Endothelial cell of umbilical vein (primary cell): ENCODE measurements around the gene ALKBH5. TPM values are rescaled to one million over a fixed set of nuclear protein-coding genes. Genes with fewer than 3 reads are reported as not detected.

ENCODE experiments used
- BruUV-seq: library from RNA; stranded (reverse); fragments of 400-500 nt; replicated peaks from 2 replicates; lab custom pipeline; 2021; lab: Mats Ljungman, UMichigan
- CTCF ChIA-PET: fragments of 300-600, 350-600 bp; sonication (Branson Sonifier 250); formaldehyde crosslinking; loops from one replicate; lab custom pipeline; 2021; ENCODE audit warnings: antibody characterized with exemption, inconsistent platforms; lab: Charles Lee
- POLR2A ChIA-PET: fragments of 300-600, 350-600 bp; sonication (Branson Sonifier 250); formaldehyde crosslinking; loops from one replicate; lab custom pipeline; 2021; ENCODE audit warnings: antibody characterized with exemption, inconsistent platforms; lab: Charles Lee
- DNase-seq: peaks from one replicate; pipeline ENCODE4 v3.0.0-alpha.2; 2011; ENCODE audit warnings: low read depth, low spot score
- FAIRE-seq: peaks from 2 replicates; lab custom pipeline; 2011; peaks lifted over from hg19 to GRCh38; lab: Jason Lieb, UNC
- H2AFZ ChIP-seq: 2 replicates; pipeline ENCODE4 v1.6.0; 2012; ENCODE audit warnings: low read depth, low read length, control low read depth, inconsistent platforms
- H3K27ac ChIP-seq: 2 replicates; pipeline ENCODE4 v1.5.1; 2011; ENCODE audit warnings: low read depth, mild to moderate bottlenecking, control low read depth, low read length, moderate library complexity; ENCODE audit not compliant: insufficient read depth
- H3K27me3 ChIP-seq, 2 experiments: 2 replicates each; pipeline versions ENCODE4 v1.6.0 to v1.6.1; 2011; ENCODE audit warnings: low read length in 2 of 2, mixed read lengths in 1 of 2; ENCODE audit not compliant: control insufficient read depth in 2 of 2, insufficient read depth in 2 of 2
- H3K36me3 ChIP-seq, 2 experiments: 2 replicates in 1 of 2; 3 replicates in 1 of 2; pipeline ENCODE4 v1.5.1; 2011; ENCODE audit warnings: low read length in 2 of 2, mild to moderate bottlenecking in 1 of 2, moderate library complexity in 1 of 2; ENCODE audit not compliant: control insufficient read depth in 2 of 2, insufficient read depth in 2 of 2; ENCODE audit errors: extremely low read depth in 1 of 2
- H3K4me1 ChIP-seq: 3 replicates; pipeline ENCODE4 v1.5.1; 2011; ENCODE audit warnings: mild to moderate bottlenecking, low read length; ENCODE audit not compliant: control insufficient read depth, insufficient read depth; ENCODE audit errors: extremely low read depth
- H3K4me2 ChIP-seq: 2 replicates; pipeline ENCODE4 v1.6.1; 2011; ENCODE audit warnings: low read length, control low read depth, mixed read lengths; ENCODE audit not compliant: insufficient read depth
- H3K4me3 ChIP-seq, 3 experiments: fragments of 200-600 bp in 1 of 3; sonication (generic), shearing (Covaris generic) in 1 of 3; replicated peaks in 1 of 3; 2 replicates each; pipeline ENCODE4 v1.5.1; 2011 to 2016; ENCODE audit warnings: control low read depth in 3 of 3, low read length in 3 of 3, mild to moderate bottlenecking in 2 of 3, inconsistent platforms in 1 of 3, low read depth in 1 of 3, moderate library complexity in 1 of 3; ENCODE audit not compliant: insufficient read depth in 1 of 3
- H3K79me2 ChIP-seq: 2 replicates; pipeline ENCODE4 v1.6.0; 2012; ENCODE audit warnings: low read length, inconsistent platforms; ENCODE audit not compliant: control insufficient read depth, insufficient read depth
- H3K9ac ChIP-seq: replicated peaks from 2 replicates; pipeline ENCODE3; 2011; ENCODE audit warnings: low read length, control low read depth; ENCODE audit not compliant: insufficient read depth; ENCODE audit errors: extremely low read depth
- H3K9me1 ChIP-seq: replicated peaks from 3 replicates; pipeline ENCODE4 v1.6.0; 2011; ENCODE audit warnings: mild to moderate bottlenecking, low read length; ENCODE audit not compliant: control insufficient read depth, insufficient read depth; ENCODE audit errors: extremely low read depth
- H3K9me3 ChIP-seq: replicated peaks from 2 replicates; pipeline ENCODE4 v1.5.1; 2012; ENCODE audit warnings: low read length, inconsistent platforms; ENCODE audit not compliant: control insufficient read depth, insufficient read depth
- H4K20me1 ChIP-seq: replicated peaks from 2 replicates; pipeline ENCODE3; 2011; ENCODE audit warnings: mild to moderate bottlenecking, low read length; ENCODE audit not compliant: control insufficient read depth, insufficient read depth; ENCODE audit errors: extremely low read depth
- CTCF ChIP-seq, 2 donors: IDR thresholded peaks; 1 replicate in 1 of 2; 2 replicates in 1 of 2; pipeline ENCODE4 v1.5.1; 2011; ENCODE audit warnings: low read length in 2 of 2, mild to moderate bottlenecking in 2 of 2, moderate library complexity in 2 of 2, control low read depth in 1 of 2, inconsistent platforms in 1 of 2, low read depth in 1 of 2; ENCODE audit not compliant: insufficient read depth in 1 of 2; ENCODE audit errors: extremely low read depth in 1 of 2
- EZH2 ChIP-seq: IDR thresholded peaks from 2 replicates; pipeline ENCODE4 v1.6.1; 2012; ENCODE audit warnings: borderline replicate concordance, low read depth, mild to moderate bottlenecking, moderate library complexity, low read length, inconsistent platforms; ENCODE audit not compliant: severe bottlenecking
- FOS ChIP-seq: IDR thresholded peaks from 2 replicates; pipeline ENCODE4 v1.6.1; 2011; ENCODE audit warnings: mild to moderate bottlenecking, low read length, moderate library complexity, borderline replicate concordance; ENCODE audit not compliant: insufficient read depth
- GATA2 ChIP-seq: IDR thresholded peaks from 2 replicates; pipeline ENCODE4 v1.7.0; 2011; ENCODE audit warnings: low read depth, mild to moderate bottlenecking, moderate library complexity, mixed read lengths, low read length; ENCODE audit not compliant: insufficient read length, insufficient read depth
- JUN ChIP-seq: IDR thresholded peaks from 2 replicates; pipeline ENCODE4 v1.6.1; 2011; ENCODE audit warnings: borderline replicate concordance, low read depth; ENCODE audit not compliant: insufficient read length, insufficient read depth
- MYC ChIP-seq: IDR thresholded peaks from one replicate; pipeline ENCODE4 v1.6.1; 2011; ENCODE audit warnings: mild to moderate bottlenecking, low read depth, low read length
- POLR2A ChIP-seq: IDR thresholded peaks from 2 replicates; pipeline ENCODE4 v1.6.1; 2012; ENCODE audit warnings: low read depth, mild to moderate bottlenecking, control low read depth, low read length
- POLR2AphosphoS5 ChIP-seq: IDR thresholded peaks from 2 replicates; pipeline ENCODE4 v1.6.1; 2012; ENCODE audit warnings: low read depth, mild to moderate bottlenecking, control low read depth, low read length, moderate library complexity; ENCODE audit not compliant: insufficient read depth
- dilution Hi-C: fragments of 300-500 bp; cut with MboI; formaldehyde crosslinking; loops from one replicate; pipeline ENCODE4 v1.15.0; 2019; ENCODE audit warnings: low sequenced_read_pairs; ENCODE audit not compliant: extremely low pct_ligation_motif_present
- intact Hi-C: fragments of 100-400 bp; cut with micrococcal nuclease; formaldehyde crosslinking; loops from one replicate; pipeline ENCODE4 v1.10.0; 2022
- polyA plus RNA-seq, 4 experiments: library from polyadenylated mRNA; depleted of rRNA in 3 of 4; stranded (reverse) in 3 of 4; unstranded in 1 of 4; fragments of >200 nt; gene quantifications; 2 replicates each; pipeline versions ENCODE4 v1.2.1 to v1.2.3, GENCODE V29; 2011 to 2012; ENCODE audit warnings: missing spikeins in 1 of 4
- total RNA-seq: library from RNA; stranded (reverse); gene quantifications from 2 replicates; pipeline ENCODE4 v1.2.3, GENCODE V29; 2021
- TF ChIP-seq, protein P1 (sequence below): IDR thresholded peaks from 2 replicates; pipeline ENCODE4 v1.6.1; 2011; ENCODE audit not compliant: insufficient read depth, insufficient read length

The ALKBH5 gene
- total and polyA plus RNA-seq, 2 donors (not counting 3 experiments of a cell fraction or from before 2014, with no cell fraction given), result 55.3 to 71.0 TPM

DNA sequence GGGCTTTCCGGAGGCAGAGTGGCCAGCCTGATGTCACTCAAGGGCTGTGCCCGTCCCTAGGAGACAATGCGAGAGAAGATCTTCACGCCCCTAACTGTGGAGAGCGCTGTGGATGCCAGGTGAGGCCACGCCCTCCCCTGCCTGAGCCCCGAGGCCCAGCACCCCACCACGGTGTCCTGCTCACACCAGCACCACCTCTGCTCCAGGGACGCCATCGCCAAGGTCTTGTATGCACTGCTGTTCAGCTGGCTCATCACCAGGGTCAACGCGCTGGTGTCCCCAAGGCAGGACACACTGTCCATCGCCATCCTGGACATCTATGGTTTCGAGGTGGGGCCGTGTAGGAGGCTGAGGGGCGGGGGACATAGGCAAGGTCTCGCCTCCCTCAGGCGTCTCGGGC is 47.3 kb upstream of the ALKBH5 start:
- no peak overlapping the region for H2AFZ ChIP-seq
- no peaks in the 10 kb centered on the region for H3K79me2 ChIP-seq
- dilution Hi-C loops, result no loop called here
- no peaks in the 10 kb centered on the region for H4K20me1 ChIP-seq
- no peaks in the 10 kb centered on the region for H3K4me1 ChIP-seq
- intact Hi-C loops, result no loop called here
- no peak overlapping the region for H3K9ac ChIP-seq
- no peak for FAIRE-seq
- no peaks in the 10 kb centered on the region for H3K27me3 ChIP-seq
- CTCF ChIA-PET, result no interaction called here
- H3K9me1 ChIP-seq, result no peaks in the 10 kb centered on the region
- DNase-seq, result no peak
- H3K9me3 ChIP-seq, result no peaks in the 10 kb centered on the region
- POLR2A ChIA-PET, result no interaction called here
- no peak overlapping the region for H3K4me2 ChIP-seq
- no peak for TF ChIP-seq FOS
- TF ChIP-seq JUN, result no peak
- TF ChIP-seq CTCF (IDR thresholded peaks at IDR 0.05; ENCODE audit: extremely low read depth in 1 of 2, insufficient read depth in 1 of 2, low read depth in 1 of 2, low read length in 2 of 2), result no peak
- TF ChIP-seq POLR2AphosphoS5, result no peak
- no peak for TF ChIP-seq POLR2A
- TF ChIP-seq MYC, result no peak
- no peak for TF ChIP-seq EZH2
- no peak for TF ChIP-seq GATA2
- TF ChIP-seq, protein P1, sequence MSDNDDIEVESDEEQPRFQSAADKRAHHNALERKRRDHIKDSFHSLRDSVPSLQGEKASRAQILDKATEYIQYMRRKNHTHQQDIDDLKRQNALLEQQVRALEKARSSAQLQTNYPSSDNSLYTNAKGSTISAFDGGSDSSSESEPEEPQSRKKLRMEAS, result no peak
- no peak overlapping the region for H3K4me3 ChIP-seq
- H3K27ac ChIP-seq, result no peak overlapping the region
- BruUV-seq, result no TSS peak
- H3K36me3 ChIP-seq, result no peaks in the 10 kb centered on the region
